ENCODE data around the gene GLI3.

Gene GLI3

GRCh38 chr7:42143711-42144600 lies 93.1 kb downstream of the GLI3 start:
- no peak for DNase-seq (ENCODE audit: low read depth)

DNA sequence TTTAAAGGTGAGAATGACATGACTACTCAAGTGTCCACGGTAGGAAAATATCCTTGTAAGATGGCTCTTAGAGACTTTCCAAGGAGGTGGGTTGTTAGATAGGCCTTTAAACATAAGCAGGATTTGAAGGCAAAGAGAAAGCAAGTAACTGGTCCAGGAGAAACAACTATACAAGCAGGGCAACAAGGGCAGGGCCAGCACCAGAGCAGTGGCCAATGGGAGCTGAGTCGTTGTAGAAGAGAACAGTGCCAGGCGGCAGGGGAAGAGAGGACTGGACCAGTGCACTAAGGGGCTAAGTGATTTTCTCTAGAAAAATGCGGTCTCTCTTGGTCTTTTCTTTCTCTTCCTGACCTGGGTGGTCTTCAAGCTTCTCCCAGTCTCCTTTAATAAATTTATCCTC lies 94.9 kb downstream of the GLI3 start:
- no peak for DNase-seq (ENCODE audit: low read depth)

- no peak for DNase-seq (ENCODE audit: low read depth)
Observed at GRCh38 chr7:42139751-42140150, 97.3 kb downstream of the GLI3 start.

- no peak for DNase-seq (ENCODE audit: low read depth)
Observed at GRCh38 chr7:42138691-42139090, 98.3 kb downstream of the GLI3 start.

- no peak for DNase-seq (ENCODE audit: low read depth)
Observed at GRCh38 chr7:42137941-42138340, 99.1 kb downstream of the GLI3 start.

- DNase-seq (ENCODE audit: low read depth), result no peak
Observed at GRCh38 chr7:42137431-42137830, 99.6 kb downstream of the GLI3 start.

- no peak for DNase-seq (ENCODE audit: low read depth)
Observed at GRCh38 chr7:42135728-42136127, 101.3 kb downstream of the GLI3 start.

GRCh38 chr7:42134276-42134876 lies 102.6 kb downstream of the GLI3 start:
- no peak for DNase-seq (ENCODE audit: low read depth)

- no peak for DNase-seq (ENCODE audit: low read depth)
Observed at GRCh38 chr7:42133321-42133720, 103.7 kb downstream of the GLI3 start.

GRCh38 chr7:42128703-42129102 lies 108.3 kb downstream of the GLI3 start:
- DNase-seq (ENCODE audit: low read depth), result no peak

DNA sequence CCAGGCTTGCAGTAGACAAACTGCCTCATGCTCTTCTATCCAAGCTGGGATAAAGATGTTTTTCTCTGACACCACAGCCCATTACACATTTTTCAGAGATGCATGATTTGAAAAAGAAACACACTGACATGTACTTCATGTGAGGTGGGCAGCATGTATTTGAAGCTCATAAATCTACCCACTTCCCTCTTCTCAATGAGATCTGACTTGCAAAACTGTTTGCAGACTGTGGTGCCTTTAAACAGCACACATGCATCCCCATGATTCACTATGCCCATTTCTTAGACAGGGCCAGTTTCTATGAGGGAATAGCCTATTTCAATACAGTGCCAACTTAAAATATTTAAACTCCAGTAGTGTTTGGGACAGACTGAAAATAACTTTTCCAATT lies 109.8 kb downstream of the GLI3 start:
- no peak for DNase-seq (ENCODE audit: low read depth)

DNA sequence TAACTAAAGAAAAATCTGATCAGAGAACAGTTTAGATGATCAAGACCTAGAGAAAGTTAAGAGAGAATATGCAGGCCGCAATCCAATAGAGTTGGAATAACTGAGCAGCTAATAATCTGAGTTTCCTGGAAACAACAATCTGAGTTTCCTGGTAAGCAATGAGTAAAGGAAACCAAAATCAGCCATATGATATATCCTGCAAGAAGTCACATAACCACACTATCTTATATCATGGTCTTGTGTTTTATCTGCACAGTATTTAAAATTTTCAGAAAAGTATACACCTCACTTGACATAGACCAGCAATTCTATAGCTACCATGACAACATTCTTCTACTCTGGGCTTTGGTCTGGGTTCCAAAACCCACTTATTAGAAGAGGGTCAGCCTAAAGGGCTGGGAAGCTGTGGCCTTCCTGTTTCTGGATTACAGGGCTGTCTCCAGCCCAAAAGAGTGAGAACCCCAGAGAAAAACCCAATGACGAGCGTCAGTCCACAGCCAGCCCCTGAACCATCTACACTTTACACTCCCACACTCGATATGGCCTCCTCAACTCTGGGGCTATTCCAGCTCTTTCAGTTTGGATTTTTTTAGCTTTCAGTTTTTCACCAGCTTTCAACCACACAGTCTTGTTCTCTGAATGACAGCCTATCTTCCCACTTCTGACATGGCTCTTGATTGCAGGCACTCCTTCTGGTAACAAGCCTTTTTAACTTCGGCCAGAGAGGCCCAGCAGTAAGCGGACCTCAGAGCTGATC lies 110.4 kb downstream of the GLI3 start:
- no peak for DNase-seq (ENCODE audit: low read depth)

DNA sequence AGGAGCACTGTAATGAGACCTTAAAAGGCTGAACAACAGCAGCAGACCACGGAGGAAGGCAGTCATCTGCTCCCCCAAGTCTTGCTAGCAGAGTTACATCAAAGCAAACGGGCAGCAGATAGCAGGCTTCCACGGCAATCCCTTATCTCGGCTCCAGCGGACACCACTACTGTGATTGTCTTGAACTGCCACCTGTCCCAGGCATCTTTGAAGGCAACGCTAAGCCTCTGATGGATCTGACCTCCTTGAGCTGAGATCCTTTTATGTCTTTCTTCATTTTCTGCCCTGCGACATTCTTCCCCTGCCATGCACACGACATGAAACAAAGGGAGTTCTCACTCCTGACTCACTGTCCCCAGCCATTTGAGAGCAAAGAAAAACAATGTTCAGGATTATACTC lies 111.7 kb downstream of the GLI3 start:
- DNase-seq (ENCODE audit: low read depth), result no peak

- no peak for DNase-seq (ENCODE audit: low read depth)
Observed at GRCh38 chr7:42123716-42124115, 113.3 kb downstream of the GLI3 start.

- DNase-seq (ENCODE audit: low read depth), result no peak
Observed at GRCh38 chr7:42120191-42120590, 116.8 kb downstream of the GLI3 start.

- no peak for DNase-seq (ENCODE audit: low read depth)
Observed at GRCh38 chr7:42117201-42117600, 119.8 kb downstream of the GLI3 start.

DNA sequence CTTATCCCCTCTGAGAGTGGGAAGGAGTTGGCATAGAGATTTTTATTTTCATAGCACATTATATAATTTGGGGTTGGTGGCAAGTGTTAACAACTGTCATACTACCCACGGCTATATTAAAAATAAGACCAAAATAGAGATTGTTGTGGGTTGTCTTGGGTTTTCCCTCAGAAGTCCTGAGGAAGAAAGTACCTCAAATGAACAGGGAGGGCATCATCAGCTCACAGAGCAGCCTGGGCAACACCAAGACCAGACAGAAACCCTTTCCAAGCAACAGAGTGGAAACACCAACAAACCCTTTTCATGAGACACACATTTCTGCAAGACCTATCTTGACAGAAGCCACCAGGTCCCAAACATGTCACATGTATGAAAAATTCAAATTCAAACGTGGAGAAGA lies 121.2 kb downstream of the GLI3 start:
- no peak for DNase-seq (ENCODE audit: low read depth)

DNA sequence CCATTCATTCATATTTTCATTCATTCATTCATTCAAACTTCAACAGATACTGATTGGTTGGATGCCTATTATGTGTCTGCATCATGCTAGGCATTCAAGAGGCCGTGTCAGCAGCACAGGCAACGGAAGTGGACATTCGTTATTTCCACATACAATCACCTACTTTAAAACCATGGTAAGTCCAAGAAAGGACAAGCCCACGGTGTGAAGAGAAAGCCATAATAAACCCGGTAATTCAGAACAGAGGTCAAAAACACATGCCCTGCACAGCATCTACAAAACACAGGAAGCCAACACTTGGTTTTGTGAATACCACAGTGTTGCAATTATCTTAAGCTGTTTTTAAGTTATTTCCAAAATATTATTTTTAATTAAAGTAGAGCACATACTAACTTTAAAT lies 126.7 kb downstream of the GLI3 start:
- no peak for DNase-seq (ENCODE audit: low read depth)

GRCh38 chr7:42108803-42109528 lies 128.0 kb downstream of the GLI3 start:
- DNase-seq (ENCODE audit: low read depth), result no peak

DNA sequence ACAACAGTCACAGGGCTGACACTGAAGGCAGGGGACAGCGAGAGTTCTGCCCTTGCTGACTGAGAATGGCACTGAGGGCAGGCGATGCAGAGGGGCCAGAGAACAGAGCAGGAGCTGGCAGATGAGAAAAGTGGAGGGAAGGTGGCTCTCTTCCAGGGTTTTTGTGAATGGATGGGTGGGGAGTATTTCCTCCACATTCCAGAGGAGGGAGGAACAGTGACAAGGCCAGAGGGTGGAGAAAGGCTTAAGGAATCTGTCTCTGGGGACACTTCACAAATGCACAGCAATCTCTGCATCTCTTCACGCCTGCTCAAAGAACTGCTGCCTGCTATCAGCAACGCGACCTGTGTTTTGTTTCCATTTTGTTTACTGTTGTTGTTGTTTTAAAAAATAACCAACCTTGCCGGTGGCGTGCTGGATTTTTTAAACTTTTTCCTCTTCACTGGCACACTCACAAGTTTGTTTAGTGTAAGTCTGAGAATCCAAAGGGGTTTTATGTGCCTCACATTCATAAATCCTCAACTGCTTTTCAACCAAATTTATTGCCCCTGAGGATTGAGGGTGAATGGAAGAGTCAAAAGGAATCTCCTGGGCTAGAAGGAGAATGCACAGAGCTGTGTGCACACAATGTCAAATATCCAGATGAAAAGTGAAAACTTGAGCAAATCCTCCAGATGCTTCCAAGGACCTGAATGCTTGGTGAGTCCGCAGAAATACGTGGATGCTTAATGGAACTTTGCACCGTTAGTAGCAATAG lies 129.3 kb downstream of the GLI3 start:
- no peak for DNase-seq (ENCODE audit: low read depth)

DNA sequence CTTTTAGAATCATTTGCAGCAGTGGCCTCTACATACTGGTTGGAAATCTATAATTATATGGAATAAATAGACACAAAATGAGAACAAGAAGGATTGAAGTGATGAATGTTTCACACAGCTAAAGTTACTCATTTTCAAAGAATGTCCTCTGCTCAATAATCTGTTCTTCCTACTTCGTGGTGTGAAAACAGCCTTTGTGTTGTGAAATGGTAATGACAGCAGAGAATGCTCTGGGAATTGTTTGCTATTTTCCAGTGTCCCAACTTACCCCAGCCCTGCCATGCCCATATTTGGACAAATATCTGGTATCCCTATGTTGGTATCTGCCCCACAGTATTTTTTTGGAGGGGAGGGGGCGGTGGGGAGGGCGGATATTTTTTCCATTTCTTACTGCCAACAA lies 130.4 kb downstream of the GLI3 start:
- DNase-seq (ENCODE audit: low read depth), result no peak
